GM19324 (cell line): ENCODE results near the gene TFDP2.
"Not testable (repeated sequence)": the region's sequence is repeated elsewhere in the genome, so short reads cannot be mapped to it uniquely, and the experiment has no call there.

Source experiments
- ATAC-seq: cut with Tn5 transposase; IDR thresholded peaks from one replicate; pipeline ENCODE4 v1.9.1; 2021; ENCODE audit warnings: mild to moderate bottlenecking, moderate library complexity; ENCODE audit not compliant: unreplicated experiment, low FRiP score

TFDP2 gene

DNA sequence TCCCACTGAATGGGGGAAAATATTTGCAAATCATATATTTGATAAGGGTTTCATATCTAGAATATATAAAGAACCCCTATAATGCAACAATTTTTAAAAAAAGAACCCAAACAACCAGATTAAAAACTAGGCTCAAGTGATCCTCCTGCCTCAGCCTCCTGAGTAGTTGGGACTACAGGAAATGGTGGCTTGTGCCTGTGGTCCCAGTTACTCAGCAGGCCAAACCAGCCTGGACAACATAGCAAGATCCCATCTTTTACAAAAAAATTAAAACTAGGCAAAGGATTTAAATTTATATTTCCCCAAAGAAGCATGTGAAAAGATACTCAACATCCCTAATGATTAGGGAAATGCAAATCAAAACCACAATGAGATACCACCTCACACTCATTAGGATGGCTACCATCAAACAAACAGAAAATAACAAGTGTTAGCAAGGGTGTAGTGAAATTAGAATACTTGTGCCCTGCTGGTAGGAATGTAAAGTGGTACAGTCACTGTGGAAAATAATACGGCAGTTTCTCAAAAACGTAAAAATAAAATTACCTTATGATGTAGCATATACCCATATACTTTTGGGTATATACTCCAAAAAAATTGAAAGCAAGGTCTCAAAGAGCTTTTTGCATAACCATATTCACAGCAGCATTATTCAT lies 19.7 kb downstream of the TFDP2 start:
- no peak for ATAC-seq

DNA sequence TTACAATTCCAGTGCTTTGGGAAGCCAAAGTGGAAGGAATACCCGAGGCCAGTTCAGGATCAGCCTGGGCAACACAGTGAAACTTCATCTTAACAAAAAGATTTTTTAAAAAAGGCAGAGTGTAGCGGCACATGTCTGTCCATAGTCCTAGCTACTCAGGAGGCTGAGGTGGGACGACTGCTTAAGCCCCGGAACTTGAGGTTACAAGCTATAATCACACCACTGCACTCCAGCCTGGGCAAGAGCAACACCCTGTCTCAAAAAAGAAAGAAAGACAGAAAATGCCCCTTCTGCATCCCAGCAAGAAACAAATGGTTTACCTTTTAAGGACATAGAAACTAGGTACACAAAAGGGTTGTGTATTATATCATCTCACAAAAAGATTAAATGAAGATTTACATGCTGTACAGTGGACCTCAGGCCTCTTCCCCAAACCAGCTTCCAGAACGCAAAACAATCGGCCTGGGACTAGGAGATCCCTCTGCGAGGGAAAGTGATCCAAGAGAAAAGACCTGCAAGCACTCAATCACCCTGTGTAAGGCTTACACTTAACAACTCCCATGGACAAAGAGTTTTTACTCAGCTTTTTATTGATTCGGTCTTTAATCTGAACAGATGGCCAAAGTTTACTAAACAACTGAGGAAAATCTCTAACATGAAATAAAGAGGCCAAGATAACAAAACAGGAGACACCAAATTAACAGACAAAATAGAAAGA lies 21.2 kb downstream of the TFDP2 start:
- no peak for ATAC-seq

DNA sequence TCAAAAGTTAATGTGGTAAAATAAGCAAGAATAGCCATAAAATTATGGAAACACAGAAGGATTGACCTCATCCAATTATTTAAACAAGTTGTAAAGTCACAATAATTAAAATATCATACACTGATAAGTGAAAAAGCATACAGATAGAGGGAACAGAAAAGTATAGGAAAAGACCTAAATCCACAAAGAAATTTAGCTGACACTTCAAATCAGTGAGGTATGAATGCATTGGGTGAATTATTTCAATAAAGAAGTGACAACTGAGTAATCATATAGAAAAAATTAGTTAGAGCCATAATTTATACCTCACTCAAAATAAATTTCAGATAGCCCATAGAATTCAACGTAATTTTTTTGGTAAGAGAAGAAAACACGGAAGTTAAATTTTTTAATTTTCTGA lies 25.1 kb downstream of the TFDP2 start:
- no peak for ATAC-seq

DNA sequence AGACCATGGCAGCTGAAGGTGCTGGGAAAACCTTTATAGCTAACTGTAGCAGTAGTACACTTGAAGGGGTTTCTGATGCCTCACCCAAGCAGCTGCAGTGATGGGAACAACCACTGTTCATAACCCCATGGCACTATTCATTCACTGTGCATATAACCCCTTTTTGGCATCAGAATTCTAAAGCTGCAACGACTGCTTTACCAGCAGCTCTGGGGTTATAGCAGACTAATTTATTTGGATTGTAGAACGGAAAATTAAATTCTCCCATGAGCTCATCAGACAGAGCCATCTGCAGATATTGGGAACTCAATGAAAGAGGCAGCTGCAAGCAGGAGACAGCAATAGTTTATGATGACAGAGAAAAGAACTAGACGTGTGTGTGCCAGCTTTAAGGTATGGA lies 28.6 kb downstream of the TFDP2 start:
- ATAC-seq, result no peak

DNA sequence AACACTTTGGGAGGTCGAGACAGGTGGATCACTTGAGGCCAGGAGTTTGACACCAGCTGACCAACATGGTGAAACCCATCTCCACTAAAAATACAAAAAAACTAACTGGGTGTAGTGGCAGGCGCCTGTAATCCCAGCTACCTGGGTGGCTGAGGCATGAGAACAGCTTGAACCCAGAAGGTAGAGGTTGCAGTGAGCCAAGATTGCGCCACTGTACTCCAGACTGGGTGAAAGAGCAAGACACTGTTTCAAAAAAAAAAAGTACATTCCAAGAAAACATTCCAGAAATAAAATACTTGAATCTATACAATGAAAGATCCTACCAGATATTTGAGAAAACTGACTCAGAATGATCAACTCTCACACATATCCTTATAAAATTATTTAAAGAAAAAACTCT lies 30.4 kb downstream of the TFDP2 start:
- no peak for ATAC-seq

DNA sequence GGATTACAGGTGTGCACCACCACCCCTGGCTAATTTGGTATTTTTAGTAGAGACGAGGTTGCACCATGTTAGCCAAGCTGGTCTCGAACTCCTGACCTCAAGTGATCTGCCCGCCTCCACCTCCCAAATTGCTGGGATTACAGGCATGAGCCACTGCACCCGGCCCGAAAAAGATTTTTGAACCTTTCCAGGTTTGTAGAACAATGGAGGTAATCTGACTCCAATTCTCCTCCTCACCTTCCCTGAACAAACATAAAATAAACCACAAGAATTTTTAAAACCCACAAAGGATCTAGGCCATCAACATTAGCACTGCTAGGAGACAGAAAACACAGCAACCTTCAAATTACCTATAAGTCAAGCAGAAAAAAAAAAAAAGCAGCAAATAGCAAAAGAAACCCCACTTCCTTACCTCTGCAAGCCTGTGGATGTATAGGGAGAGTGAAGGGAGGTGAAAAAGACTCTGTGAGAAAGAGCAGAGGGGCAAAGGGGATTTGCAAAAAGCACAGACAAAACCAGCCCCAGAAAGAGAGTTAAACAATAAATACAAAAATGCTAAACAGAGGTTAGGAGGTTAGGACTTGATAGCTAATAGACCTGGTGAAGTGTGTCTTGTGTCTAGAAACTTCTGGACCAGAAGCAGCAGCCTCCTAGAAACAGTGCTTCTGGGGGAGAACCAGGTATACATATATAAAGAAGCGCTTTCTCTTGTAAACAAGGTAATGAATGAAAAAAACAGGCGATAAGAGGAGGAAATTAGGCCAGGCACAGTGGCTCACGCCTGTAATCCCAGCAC lies 32.1 kb downstream of the TFDP2 start:
- ATAC-seq, result no peak

DNA sequence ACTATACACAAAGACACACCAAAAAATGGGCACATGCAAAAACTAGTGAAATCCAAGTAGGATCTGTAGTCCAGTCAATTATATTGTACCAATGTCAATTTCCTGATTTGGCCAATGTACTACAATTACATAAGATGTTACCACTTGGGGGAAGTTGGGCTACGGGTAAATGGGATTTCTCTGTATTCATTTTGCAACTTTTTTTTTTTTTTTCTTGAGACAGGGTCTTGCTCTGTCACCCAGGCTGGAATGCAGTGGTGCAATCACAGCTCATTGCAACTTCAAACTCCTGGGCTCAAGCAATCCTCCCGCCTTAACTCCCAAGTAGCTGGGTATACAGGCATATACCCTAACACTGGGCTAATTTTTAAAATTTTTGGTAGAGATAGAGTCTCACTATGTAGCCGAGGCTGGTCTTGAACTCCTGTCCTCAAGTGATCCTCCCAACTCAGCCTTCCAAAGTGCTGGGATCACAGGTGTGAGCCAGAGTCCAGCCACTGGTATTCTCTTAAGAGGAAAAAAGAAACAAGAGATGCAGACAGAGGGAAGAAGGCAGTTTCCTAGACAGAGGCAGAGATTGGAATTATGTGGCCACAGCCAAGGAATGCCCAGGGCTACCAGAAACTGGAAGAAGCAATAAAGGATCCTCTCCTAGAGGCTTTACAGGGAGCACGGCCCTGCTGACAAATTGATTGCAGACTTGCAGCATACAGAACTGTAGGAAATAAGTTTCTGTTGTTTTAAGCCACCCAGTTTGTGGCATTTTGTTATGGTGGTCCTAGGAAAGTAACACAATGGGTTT lies 33.3 kb downstream of the TFDP2 start:
- no peak for ATAC-seq

DNA sequence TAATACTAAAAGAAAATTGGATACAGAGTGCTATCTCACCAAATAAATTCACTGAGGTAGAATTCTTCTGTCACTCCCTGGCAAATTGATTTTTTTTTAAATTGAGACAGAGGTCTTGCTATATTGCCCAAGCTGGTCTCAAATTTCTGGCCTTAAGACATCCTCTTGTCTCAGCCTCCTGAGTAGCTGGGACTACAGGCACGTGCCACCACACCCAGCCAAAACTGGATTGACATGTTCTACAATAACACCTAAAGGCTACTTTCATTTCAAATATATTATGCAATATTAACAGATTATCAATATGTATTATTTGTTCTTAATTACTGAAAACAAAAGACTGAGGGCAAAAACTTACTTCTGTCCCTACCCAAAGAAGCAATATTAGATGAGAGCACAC lies 36.7 kb downstream of the TFDP2 start:
- no peak for ATAC-seq

DNA sequence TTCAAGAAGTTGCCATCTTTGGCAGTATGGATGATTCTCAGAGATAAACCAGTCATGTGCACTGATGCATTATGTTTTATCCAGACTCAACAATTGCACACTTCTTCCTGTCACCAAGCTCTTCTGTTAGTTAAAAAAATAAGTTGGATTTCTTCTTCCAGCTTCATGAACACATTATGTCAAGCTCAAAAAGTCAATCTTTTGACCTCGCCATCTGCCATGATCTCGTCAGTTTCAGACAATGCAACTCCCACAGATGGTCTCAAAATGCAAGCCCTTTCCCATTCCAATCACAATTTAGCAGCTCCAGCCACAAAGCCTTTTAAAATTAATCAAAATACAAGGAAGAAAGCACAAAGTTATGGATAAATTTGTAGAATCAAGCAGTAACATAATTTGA lies 42.8 kb downstream of the TFDP2 start:
- ATAC-seq, result no peak

DNA sequence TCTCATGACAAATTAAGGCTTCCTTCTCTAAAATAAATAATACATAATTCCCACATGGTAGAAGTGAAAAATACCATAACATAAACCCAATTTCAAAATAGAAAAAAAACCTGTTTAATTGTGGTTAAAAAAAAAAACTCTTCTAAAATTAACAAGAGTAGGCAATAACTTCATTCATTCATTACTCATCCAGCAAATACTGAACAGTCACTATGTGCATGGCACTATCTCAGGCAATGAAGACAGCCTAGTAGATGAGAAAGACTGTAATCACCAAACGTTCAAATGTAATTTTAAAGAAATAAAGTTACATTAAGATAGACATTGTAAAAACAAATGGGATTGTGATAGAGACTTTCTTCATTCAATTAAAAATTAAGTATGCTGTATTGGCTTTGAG lies 43.4 kb downstream of the TFDP2 start:
- no peak for ATAC-seq

DNA sequence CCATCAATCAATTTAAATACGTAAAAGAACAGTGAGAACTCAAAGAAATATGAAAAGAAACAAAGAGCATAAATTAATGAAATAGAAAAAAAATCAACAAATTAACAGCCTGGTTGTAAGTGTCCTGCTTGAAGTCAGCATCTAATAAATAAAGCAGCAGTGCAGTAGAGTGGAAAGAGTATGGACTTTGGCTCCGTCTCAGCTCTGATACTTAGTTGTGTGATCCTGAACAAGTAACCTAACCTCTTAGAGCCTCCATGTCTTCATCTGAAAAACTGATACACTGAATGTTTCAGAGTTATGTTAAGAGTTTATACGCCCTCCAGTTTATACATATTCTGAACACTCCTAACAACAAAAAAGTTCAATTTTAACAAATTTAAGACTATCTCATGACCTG lies 44.6 kb downstream of the TFDP2 start:
- ATAC-seq, result no peak

DNA sequence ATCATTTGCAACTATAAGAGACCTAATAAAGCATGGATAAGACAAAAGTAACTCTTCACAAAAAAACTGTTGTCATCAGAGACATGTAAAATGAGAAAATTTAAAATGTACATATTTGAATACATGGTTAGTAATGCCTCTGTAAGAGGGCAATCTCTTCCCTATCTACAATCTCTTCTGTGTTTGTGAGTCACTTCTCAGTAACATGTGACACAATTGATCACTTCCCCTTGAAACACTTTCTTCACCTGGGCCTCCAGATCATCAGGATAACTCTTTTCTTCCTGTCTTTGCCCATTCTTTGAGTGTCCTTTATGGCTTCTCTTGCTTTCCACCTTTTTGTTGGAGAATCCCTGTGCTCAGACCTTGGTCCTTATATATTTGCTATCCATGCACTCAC lies 50.4 kb downstream of the TFDP2 start:
- ATAC-seq, result no peak

DNA sequence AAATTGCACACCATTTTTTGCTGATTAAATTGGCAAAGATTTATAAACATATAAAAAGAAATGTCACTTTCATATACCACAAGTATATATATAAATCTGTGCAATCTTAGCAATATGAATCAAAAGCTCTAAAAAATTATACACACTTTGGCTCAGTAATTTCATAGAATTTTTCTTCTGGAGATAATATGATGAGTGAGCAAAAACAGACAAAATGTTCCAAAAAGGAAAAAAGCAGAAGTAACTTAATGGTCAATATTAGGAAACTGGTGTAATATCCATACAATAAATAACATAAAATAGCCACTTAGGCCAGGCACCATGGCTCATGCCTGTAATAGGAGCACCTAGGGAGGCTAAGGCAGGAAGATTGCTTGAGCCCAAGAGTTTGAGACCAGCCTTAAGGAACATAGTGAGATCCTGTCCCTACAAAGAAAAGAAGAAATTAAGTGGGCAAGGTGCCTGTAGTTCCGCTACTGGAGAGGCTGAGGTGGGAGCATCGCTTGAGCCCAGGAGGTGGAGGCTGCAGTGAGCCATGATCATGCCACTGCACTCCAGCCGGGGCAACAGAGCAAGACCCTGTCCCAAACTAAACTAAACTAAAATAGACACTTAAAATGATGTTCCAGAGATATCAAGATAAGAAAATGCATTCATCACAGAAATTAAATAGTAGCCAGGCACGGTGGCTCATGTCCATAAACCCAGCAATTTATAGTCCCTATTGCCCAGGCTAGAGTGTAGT lies 52.1 kb downstream of the TFDP2 start:
- no peak for ATAC-seq

DNA sequence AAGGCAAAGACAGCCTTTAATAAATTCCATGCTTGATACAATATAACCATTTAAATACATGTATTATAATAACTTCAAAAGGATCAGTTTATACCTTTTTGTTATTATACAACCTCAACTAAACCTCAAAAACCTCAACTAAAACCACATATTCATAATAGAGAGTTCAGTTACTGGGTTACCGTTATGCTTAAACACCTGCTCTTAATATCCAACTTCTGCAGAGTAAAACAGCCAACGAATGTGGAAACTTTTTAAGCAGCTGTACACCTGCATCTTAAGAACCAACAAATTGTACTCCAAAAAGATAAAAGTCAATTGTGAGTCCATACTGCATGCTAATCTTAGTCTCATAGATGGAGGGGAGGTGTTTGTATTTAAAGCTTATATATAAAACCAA lies 53.5 kb downstream of the TFDP2 start:
- ATAC-seq, result no peak

DNA sequence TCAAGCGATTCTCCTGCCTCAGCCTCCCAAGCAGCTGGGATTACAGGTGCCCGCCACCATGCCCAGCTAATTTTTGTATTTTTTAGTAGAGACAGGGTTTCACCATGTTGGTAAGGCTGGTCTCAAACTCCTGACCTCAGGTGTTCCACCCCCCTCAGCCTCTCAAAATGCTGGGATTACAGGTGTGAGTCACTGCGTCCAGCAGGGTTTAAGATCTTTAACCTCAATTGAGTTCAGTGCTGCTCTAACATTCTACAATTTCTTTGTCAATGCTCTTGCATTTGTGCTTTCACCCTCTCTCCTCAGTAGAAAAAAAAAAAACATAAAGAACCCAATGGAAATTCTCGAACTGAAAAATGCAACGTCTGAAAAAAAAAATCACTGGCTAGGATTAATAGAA lies 60.4 kb downstream of the TFDP2 start:
- ATAC-seq, result not testable (repeated sequence)

DNA sequence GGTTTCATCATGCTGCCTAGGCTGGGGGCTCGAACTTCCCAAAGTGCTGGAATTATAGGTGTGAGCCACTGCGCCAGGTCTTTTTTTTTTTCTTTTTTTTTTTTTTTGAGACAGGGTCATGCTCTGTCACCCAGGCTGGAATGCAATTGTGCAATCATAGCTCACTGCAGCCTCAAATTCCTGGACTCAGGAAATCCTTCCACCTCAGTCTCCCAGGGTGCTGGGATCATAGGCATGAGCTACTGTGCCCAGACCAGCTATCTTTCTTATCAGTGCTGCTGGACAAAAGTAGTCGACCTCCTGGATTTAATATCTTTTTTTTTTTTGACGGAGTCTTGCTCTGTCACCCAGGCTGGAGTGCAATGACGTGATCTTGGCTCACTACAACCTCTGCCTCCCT lies 60.8 kb downstream of the TFDP2 start:
- no peak for ATAC-seq

DNA sequence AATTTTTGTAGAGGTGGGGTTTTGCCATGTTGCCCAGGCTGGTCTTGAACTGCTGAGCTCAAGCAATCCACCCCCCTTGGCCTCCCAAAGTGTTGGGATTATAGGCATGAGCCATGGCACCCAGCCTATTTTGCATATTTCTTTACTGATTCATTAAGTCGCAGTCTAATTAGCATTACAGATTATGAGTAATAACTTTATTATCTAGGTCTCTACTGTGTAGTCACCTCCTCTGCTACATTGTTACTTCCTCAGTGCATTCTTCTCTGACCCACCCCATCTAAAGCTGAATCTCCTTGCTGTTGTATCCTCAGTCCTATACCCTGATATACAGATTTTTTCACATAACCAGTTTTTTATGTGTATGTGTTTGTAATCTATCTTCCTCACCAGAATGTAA lies 61.7 kb downstream of the TFDP2 start:
- ATAC-seq, result no peak

DNA sequence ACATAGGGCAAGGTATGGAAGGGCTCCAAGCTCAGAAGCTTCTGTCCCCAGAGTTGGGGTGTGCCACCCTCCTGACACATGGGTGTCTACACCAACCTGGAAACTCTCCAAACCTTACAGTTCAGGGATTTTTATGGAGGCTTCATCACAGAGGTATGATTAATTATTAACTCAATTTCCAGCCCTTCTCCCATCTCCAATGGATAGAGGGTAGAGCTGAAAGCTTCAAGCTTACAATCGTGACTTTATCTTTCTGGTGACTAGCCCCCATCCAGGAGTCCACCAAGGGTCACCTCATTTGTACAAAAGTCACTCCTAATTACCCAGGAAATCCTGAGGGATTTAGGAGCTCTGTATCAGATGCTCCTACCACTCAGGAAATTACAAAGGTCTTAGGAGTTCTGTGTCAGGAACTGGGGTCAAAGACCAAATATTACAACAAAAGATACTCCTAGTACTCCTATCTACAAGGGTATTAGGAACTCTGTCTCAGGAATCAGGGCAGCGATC lies 62.7 kb downstream of the TFDP2 start:
- ATAC-seq, result no peak

DNA sequence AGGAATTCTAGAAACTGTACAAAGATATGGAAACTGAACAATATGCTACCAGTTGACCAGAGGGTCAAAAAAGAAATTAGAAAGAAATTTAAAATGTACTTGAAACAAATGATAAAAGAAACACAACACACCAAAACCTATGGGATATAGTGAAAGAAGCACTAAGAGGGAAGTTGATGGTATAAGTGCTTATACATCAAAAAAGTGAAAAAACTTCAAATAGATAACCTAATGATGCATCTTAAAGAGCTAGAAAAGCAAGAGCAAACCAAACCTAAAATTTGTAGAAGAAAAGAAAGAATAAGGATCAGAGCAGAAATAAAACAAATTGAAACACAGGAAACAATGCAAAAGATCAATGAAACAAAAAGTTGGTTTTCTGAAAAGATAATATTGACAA lies 68.2 kb downstream of the TFDP2 start:
- no peak for ATAC-seq
